Measurements from ENCODE around the gene MYO15B.

MYO15B gene

DNA sequence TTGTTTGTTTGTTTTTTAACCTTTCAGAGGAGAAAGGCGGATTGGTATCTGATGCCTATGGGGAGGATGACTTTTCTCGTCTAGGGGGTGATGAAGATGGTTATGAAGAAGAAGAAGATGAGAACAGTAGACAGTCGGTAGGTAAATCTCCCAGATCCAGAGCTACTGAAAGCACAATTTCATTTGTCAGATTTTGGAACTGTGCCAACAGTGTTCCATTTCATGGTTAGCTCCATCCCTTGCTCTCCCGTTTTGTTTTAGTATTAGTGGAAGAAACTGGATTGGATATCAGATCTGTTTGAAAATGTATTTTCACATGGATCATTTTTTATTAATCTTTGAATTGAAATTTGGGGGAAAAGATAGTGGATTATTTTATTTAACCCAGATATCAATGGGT, 80.9 kb downstream of the MYO15B start:
- peak overlapping the region; percentile 84 for H3K4me3 ChIP-seq (replicated peaks; ENCODE audit: low read depth, low read length)
- TF ChIP-seq, protein P1, sequence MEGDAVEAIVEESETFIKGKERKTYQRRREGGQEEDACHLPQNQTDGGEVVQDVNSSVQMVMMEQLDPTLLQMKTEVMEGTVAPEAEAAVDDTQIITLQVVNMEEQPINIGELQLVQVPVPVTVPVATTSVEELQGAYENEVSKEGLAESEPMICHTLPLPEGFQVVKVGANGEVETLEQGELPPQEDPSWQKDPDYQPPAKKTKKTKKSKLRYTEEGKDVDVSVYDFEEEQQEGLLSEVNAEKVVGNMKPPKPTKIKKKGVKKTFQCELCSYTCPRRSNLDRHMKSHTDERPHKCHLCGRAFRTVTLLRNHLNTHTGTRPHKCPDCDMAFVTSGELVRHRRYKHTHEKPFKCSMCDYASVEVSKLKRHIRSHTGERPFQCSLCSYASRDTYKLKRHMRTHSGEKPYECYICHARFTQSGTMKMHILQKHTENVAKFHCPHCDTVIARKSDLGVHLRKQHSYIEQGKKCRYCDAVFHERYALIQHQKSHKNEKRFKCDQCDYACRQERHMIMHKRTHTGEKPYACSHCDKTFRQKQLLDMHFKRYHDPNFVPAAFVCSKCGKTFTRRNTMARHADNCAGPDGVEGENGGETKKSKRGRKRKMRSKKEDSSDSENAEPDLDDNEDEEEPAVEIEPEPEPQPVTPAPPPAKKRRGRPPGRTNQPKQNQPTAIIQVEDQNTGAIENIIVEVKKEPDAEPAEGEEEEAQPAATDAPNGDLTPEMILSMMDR (IDR thresholded peaks at IDR 0.05; ENCODE audit: low read depth, low read length, missing control alignments), result no peak
- DNase-seq (ENCODE audit: extremely low read depth, low read depth), result no peak

DNA sequence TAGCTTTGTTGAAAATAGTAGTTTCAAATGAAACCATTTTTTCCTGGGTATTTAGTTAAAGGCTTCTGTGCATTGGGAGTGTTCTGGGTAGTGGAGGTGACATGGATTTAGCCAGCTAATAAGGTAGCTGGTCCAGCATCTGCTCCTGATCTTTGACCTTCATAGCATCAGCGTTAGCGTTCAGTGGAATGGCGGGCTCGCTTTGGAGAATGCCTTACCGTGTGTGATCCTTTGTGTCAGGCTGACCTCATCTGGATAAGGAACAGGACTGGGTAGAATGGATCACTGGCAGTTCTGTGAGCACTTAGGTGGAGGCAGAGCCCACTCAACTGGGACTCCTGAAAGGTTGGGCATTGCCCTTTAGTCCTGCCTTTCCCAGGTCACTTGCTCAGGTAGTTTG, 83.3 kb downstream of the MYO15B start:
- H3K4me3 ChIP-seq (replicated peaks; ENCODE audit: low read depth, low read length), result no peak overlapping the region
- DNase-seq (ENCODE audit: extremely low read depth, low read depth), result no peak
- TF ChIP-seq, protein P1 (IDR thresholded peaks at IDR 0.05; ENCODE audit: low read depth, low read length, missing control alignments), result no peak

DNA sequence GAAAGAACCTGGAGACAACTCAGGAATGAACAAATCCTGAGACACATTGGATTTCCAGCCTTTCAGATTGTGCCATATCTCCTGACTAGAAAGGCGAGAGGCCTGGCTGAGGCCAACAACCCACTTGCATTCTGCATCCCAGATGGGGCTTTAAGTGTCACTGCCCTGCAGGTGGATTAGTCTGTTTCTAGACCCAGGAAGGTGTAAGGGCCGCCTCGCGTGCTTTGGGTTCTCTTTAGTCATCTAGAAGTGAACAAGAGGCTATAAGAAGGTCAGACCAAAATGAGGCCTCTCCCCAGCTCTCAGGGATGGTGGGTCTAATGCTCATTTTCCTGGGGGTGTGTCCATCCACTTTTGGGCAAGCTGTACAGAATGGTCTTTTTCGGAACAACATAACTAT, 84.4 kb downstream of the MYO15B start:
- H3K4me3 ChIP-seq (replicated peaks; ENCODE audit: low read depth, low read length), result no peak overlapping the region
- DNase-seq (ENCODE audit: extremely low read depth, low read depth), result no peak
- TF ChIP-seq, protein P1 (IDR thresholded peaks at IDR 0.05; ENCODE audit: low read depth, low read length, missing control alignments), result no peak

DNA sequence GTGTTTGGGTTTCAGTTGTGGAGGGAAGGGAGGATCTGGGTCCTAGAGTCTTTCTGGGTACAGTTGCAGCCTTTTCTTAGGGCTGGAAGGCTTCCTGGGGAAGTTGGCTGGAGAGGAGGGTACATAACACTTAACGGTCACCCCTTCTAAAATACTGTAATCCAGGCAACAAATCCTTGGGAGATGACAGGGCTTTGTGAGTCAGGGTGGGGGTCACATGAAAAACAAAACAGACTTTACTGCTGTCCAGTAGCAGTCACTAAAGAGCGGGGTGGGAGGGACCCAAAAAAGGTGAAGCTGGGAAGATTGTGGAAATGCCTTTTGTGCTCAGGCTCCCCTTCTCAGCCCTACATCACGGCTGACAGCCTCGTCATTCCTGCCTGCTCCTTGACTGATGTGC, 85.9 kb downstream of the MYO15B start:
- no peak overlapping the region for H3K4me3 ChIP-seq (replicated peaks; ENCODE audit: low read depth, low read length)
- no peak for DNase-seq (ENCODE audit: extremely low read depth, low read depth)
- TF ChIP-seq, protein P1 (IDR thresholded peaks at IDR 0.05; ENCODE audit: low read depth, low read length, missing control alignments), result no peak
